RWPE2 (cell line): Measurements from ENCODE around the gene RASL10A.

Experiments used
- ATAC-seq: fragments of 200-7000 bp; cut with Tn5 transposase; 3 replicates; pipeline ENCODE4 v1.9.1; 2021; ENCODE audit warnings: low read depth
- DNase-seq: peaks from one replicate; pipeline ENCODE4 v3.0.0-alpha.2; 2020; ENCODE audit warnings: low spot score
- H3K27ac ChIP-seq: fragments of 450-650 bp; 2 replicates; pipeline ENCODE4 v1.5.1; 2017; ENCODE audit warnings: mild to moderate bottlenecking; ENCODE audit not compliant: poor library complexity, severe bottlenecking
- H3K27me3 ChIP-seq: fragments of 250-450 bp; sonication (Bioruptor Pico); 2 replicates; pipeline ENCODE4 v1.5.1; 2021; ENCODE audit warnings: mild to moderate bottlenecking, moderate library complexity; ENCODE audit not compliant: insufficient read depth, poor library complexity, severe bottlenecking
- H3K36me3 ChIP-seq: fragments of 250-450 bp; sonication (Bioruptor Pico); 2 replicates; pipeline ENCODE4 v1.5.1; 2020; ENCODE audit warnings: low read depth, mild to moderate bottlenecking, moderate library complexity
- H3K4me1 ChIP-seq: fragments of 250-450 bp; sonication (Bioruptor Pico); 2 replicates; pipeline ENCODE4 v1.5.1; 2021; ENCODE audit warnings: mild to moderate bottlenecking, moderate library complexity; ENCODE audit not compliant: insufficient read depth, poor library complexity, severe bottlenecking
- H3K4me3 ChIP-seq: fragments of 250-450 bp; sonication (Bioruptor Pico); 2 replicates; pipeline ENCODE4 v1.5.1; 2021; ENCODE audit warnings: mild to moderate bottlenecking, moderate library complexity; ENCODE audit not compliant: severe bottlenecking
- H3K9me3 ChIP-seq: fragments of 250-450 bp; sonication (Bioruptor Pico); 2 replicates; pipeline ENCODE4 v1.5.1; 2021; ENCODE audit warnings: mild to moderate bottlenecking, moderate library complexity; ENCODE audit not compliant: severe bottlenecking
- CTCF ChIP-seq: fragments of 450-650 bp; IDR thresholded peaks from one replicate; pipeline ENCODE4 v1.5.1; 2017; ENCODE audit warnings: mild to moderate bottlenecking, moderate library complexity; ENCODE audit not compliant: poor library complexity, severe bottlenecking

Gene RASL10A

GRCh38 chr22:29328566-29329500 lies 13.3 kb upstream of the RASL10A start:
- H3K27me3 ChIP-seq: no peaks in the 10 kb centered on the region
- no peaks in the 10 kb centered on the region for H3K4me1 ChIP-seq
- no peak for DNase-seq
- no peak for TF ChIP-seq CTCF
- H3K36me3 ChIP-seq: peaks cover 7% of the 10 kb centered on the region; the same call in 1 of the 2 replicates
- peak; percentile 24; the same call in 1 of the 3 replicates for ATAC-seq
- H3K27ac ChIP-seq: no peak overlapping the region
- H3K9me3 ChIP-seq: no peaks in the 10 kb centered on the region
- H3K4me3 ChIP-seq: no peak overlapping the region

- Histone ChIP-seq H3K36me3 (peaks cover 7% of the 10 kb centered on the region; the same call in 1 of the 2 replicates), H3K27me3 (no peaks in the 10 kb centered on the region), H3K4me1 (no peaks in the 10 kb centered on the region), H3K4me3 (no peak overlapping the region), H3K27ac (no peak overlapping the region), H3K9me3 (no peaks in the 10 kb centered on the region)
- peak; percentile 10; the same call in 1 of the 3 replicates for ATAC-seq
- TF ChIP-seq CTCF: no peak
- no peak for DNase-seq
Observed at GRCh38 chr22:29328055-29328454, 12.6 kb upstream of the RASL10A start.

GRCh38 chr22:29327089-29327764 lies 11.7 kb upstream of the RASL10A start:
- no peak overlapping the region for H3K27ac ChIP-seq
- no peaks in the 10 kb centered on the region for H3K9me3 ChIP-seq
- no peaks in the 10 kb centered on the region for H3K4me1 ChIP-seq
- no peak for DNase-seq
- peaks cover 4% of the 10 kb centered on the region; the same call in 1 of the 2 replicates for H3K36me3 ChIP-seq
- ATAC-seq: no peak
- no peak for TF ChIP-seq CTCF
- no peak overlapping the region for H3K4me3 ChIP-seq
- no peaks in the 10 kb centered on the region for H3K27me3 ChIP-seq

- no peak for TF ChIP-seq CTCF
- ATAC-seq: no peak
- Histone ChIP-seq H3K9me3 (no peaks in the 10 kb centered on the region), H3K4me3 (no peak overlapping the region), H3K36me3 (peaks cover 2% of the 10 kb centered on the region; the same call in 1 of the 2 replicates), H3K27me3 (no peaks in the 10 kb centered on the region), H3K4me1 (no peaks in the 10 kb centered on the region), H3K27ac (no peak overlapping the region)
- no peak for DNase-seq
Observed at GRCh38 chr22:29326481-29326880, 11.0 kb upstream of the RASL10A start.
